GM13977 (cell line): ENCODE measurements around the gene SLC9A9.

Source experiments
- DNase-seq: peaks from one replicate; pipeline ENCODE4 v3.0.0; 2012; ENCODE audit warnings: low spot score
- CTCF ChIP-seq: IDR thresholded peaks from 2 replicates; pipeline ENCODE4 v1.5.1; 2012; ENCODE audit warnings: mild to moderate bottlenecking, control low read depth; ENCODE audit not compliant: insufficient read depth; ENCODE audit errors: extremely low read depth, missing control alignments
- in situ Hi-C: fragments of 300-500 bp; cut with MboI; formaldehyde crosslinking; loops from one replicate; pipeline ENCODE4 v1.12.0; 2022; ENCODE audit warnings: low sequenced_read_pairs, low pct_unique_long_range_greater_than_20kb, mixed read lengths, inconsistent platforms; ENCODE audit not compliant: unreplicated experiment

The SLC9A9 gene

GRCh38 chr3:143313025-143313892, 535.0 kb downstream of the SLC9A9 start:
- in situ Hi-C loops, result no loop called here
- TF ChIP-seq CTCF, result no peak
- DNase-seq, result no peak

- TF ChIP-seq CTCF, result no peak
- in situ Hi-C loops, result no loop called here
- DNase-seq, result no peak
Measured at GRCh38 chr3:143311096-143311495, 537.2 kb downstream of the SLC9A9 start.

- in situ Hi-C loops, result no loop called here
Measured at GRCh38 chr3:143309705-143310104, 538.6 kb downstream of the SLC9A9 start.

GRCh38 chr3:143307613-143308183, 540.6 kb downstream of the SLC9A9 start:
- in situ Hi-C loops, result no loop called here
- no peak for TF ChIP-seq CTCF
- DNase-seq, result peak; percentile 39

More at GRCh38 chr3:143309705-143310104, 538.6 kb downstream of the SLC9A9 start:
- TF ChIP-seq CTCF, result no peak
- no peak for DNase-seq

GRCh38 chr3:143306407-143306806, 541.9 kb downstream of the SLC9A9 start:
- DNase-seq, result no peak
- TF ChIP-seq CTCF, result no peak
- in situ Hi-C loops, result no loop called here

- no peak for TF ChIP-seq CTCF
- in situ Hi-C loops, result no loop called here
- DNase-seq, result no peak
Measured at GRCh38 chr3:143302638-143303171, 545.6 kb downstream of the SLC9A9 start.
